Measurements from ENCODE around the gene TMEM147.

Gene TMEM147

GRCh38 chr19:35545001-35545854, at the start of gene TMEM147:
TMEM147 (plus strand) TSS chr19:35545626; CDS start chr19:35545740, 114 bp downstream.
- peaks cover 27% of the 10 kb centered on the region for H3K79me2 ChIP-seq (ENCODE audit: control insufficient read depth, insufficient read depth, low read length, unreplicated experiment)
- no peaks in the 10 kb centered on the region for H3K27me3 ChIP-seq (ENCODE audit: insufficient read depth, low read length)
- H3K36me3 ChIP-seq (ENCODE audit: insufficient read depth, low read length): no peaks in the 10 kb centered on the region
- H3K4me3 ChIP-seq (ENCODE audit: low read depth, low read length): peak within 1 kb of the TSS; percentile 89
- H2AFZ ChIP-seq (ENCODE audit: low read length, unreplicated experiment): peak within 1 kb of the TSS; percentile 91
- peak within 1 kb of the TSS; percentile 44; the same call in 1 of the 2 replicates for H3K27ac ChIP-seq (ENCODE audit: low read depth, low read length)
- peaks cover 8% of the 10 kb centered on the region for H3K4me1 ChIP-seq (ENCODE audit: control insufficient read depth, insufficient read depth, low read length, unreplicated experiment)

- no peaks in the 10 kb centered on the region for H3K27me3 ChIP-seq (ENCODE audit: insufficient read depth, low read length)
- no peak overlapping the region for H3K27ac ChIP-seq (ENCODE audit: low read depth, low read length)
- no peaks in the 10 kb centered on the region for H3K36me3 ChIP-seq (ENCODE audit: insufficient read depth, low read length)
- H3K79me2 ChIP-seq (ENCODE audit: control insufficient read depth, insufficient read depth, low read length, unreplicated experiment): no peaks in the 10 kb centered on the region
- H3K4me1 ChIP-seq (ENCODE audit: control insufficient read depth, insufficient read depth, low read length, unreplicated experiment): no peaks in the 10 kb centered on the region
- H2AFZ ChIP-seq (ENCODE audit: low read length, unreplicated experiment): no peak overlapping the region
- no peak overlapping the region for H3K4me3 ChIP-seq (ENCODE audit: low read depth, low read length)
Observed at GRCh38 chr19:35497406-35497805, 48.0 kb upstream of the TMEM147 start.

GRCh38 chr19:35498220-35498619, 47.2 kb upstream of the TMEM147 start:
- no peak overlapping the region for H2AFZ ChIP-seq (ENCODE audit: low read length, unreplicated experiment)
- H3K79me2 ChIP-seq (ENCODE audit: control insufficient read depth, insufficient read depth, low read length, unreplicated experiment): no peaks in the 10 kb centered on the region
- no peak overlapping the region for H3K4me3 ChIP-seq (ENCODE audit: low read depth, low read length)
- no peaks in the 10 kb centered on the region for H3K4me1 ChIP-seq (ENCODE audit: control insufficient read depth, insufficient read depth, low read length, unreplicated experiment)
- H3K27ac ChIP-seq (ENCODE audit: low read depth, low read length): no peak overlapping the region
- H3K36me3 ChIP-seq (ENCODE audit: insufficient read depth, low read length): no peaks in the 10 kb centered on the region
- no peaks in the 10 kb centered on the region for H3K27me3 ChIP-seq (ENCODE audit: insufficient read depth, low read length)

- H3K27ac ChIP-seq (ENCODE audit: low read depth, low read length): no peak overlapping the region
- H3K27me3 ChIP-seq (ENCODE audit: insufficient read depth, low read length): no peaks in the 10 kb centered on the region
- H2AFZ ChIP-seq (ENCODE audit: low read length, unreplicated experiment): no peak overlapping the region
- H3K4me1 ChIP-seq (ENCODE audit: control insufficient read depth, insufficient read depth, low read length, unreplicated experiment): no peaks in the 10 kb centered on the region
- H3K79me2 ChIP-seq (ENCODE audit: control insufficient read depth, insufficient read depth, low read length, unreplicated experiment): no peaks in the 10 kb centered on the region
- H3K4me3 ChIP-seq (ENCODE audit: low read depth, low read length): no peak overlapping the region
- no peaks in the 10 kb centered on the region for H3K36me3 ChIP-seq (ENCODE audit: insufficient read depth, low read length)
Observed at GRCh38 chr19:35498984-35499527, 46.4 kb upstream of the TMEM147 start.

- no peak overlapping the region for H3K4me3 ChIP-seq (ENCODE audit: low read depth, low read length)
- no peaks in the 10 kb centered on the region for H3K36me3 ChIP-seq (ENCODE audit: insufficient read depth, low read length)
- no peak overlapping the region for H3K27ac ChIP-seq (ENCODE audit: low read depth, low read length)
- no peaks in the 10 kb centered on the region for H3K4me1 ChIP-seq (ENCODE audit: control insufficient read depth, insufficient read depth, low read length, unreplicated experiment)
- H3K27me3 ChIP-seq (ENCODE audit: insufficient read depth, low read length): no peaks in the 10 kb centered on the region
- H2AFZ ChIP-seq (ENCODE audit: low read length, unreplicated experiment): no peak overlapping the region
- H3K79me2 ChIP-seq (ENCODE audit: control insufficient read depth, insufficient read depth, low read length, unreplicated experiment): no peaks in the 10 kb centered on the region
Observed at GRCh38 chr19:35500611-35501010, 44.8 kb upstream of the TMEM147 start.

GRCh38 chr19:35501684-35502083, 43.7 kb upstream of the TMEM147 start:
- Histone ChIP-seq H3K27me3 (ENCODE audit: insufficient read depth, low read length) (no peaks in the 10 kb centered on the region), H3K79me2 (ENCODE audit: control insufficient read depth, insufficient read depth, low read length, unreplicated experiment) (no peaks in the 10 kb centered on the region), H2AFZ (ENCODE audit: low read length, unreplicated experiment) (no peak overlapping the region), H3K36me3 (ENCODE audit: insufficient read depth, low read length) (no peaks in the 10 kb centered on the region), H3K4me3 (ENCODE audit: low read depth, low read length) (no peak overlapping the region), H3K27ac (ENCODE audit: low read depth, low read length) (no peak overlapping the region), H3K4me1 (ENCODE audit: control insufficient read depth, insufficient read depth, low read length, unreplicated experiment) (no peaks in the 10 kb centered on the region)

GRCh38 chr19:35502751-35503150, 42.7 kb upstream of the TMEM147 start:
- no peaks in the 10 kb centered on the region for H3K36me3 ChIP-seq (ENCODE audit: insufficient read depth, low read length)
- H2AFZ ChIP-seq (ENCODE audit: low read length, unreplicated experiment): no peak overlapping the region
- no peaks in the 10 kb centered on the region for H3K27me3 ChIP-seq (ENCODE audit: insufficient read depth, low read length)
- H3K4me3 ChIP-seq (ENCODE audit: low read depth, low read length): no peak overlapping the region
- no peaks in the 10 kb centered on the region for H3K4me1 ChIP-seq (ENCODE audit: control insufficient read depth, insufficient read depth, low read length, unreplicated experiment)
- H3K79me2 ChIP-seq (ENCODE audit: control insufficient read depth, insufficient read depth, low read length, unreplicated experiment): no peaks in the 10 kb centered on the region
- H3K27ac ChIP-seq (ENCODE audit: low read depth, low read length): no peak overlapping the region

- no peaks in the 10 kb centered on the region for H3K79me2 ChIP-seq (ENCODE audit: control insufficient read depth, insufficient read depth, low read length, unreplicated experiment)
- no peaks in the 10 kb centered on the region for H3K36me3 ChIP-seq (ENCODE audit: insufficient read depth, low read length)
- H2AFZ ChIP-seq (ENCODE audit: low read length, unreplicated experiment): no peak overlapping the region
- no peaks in the 10 kb centered on the region for H3K27me3 ChIP-seq (ENCODE audit: insufficient read depth, low read length)
- no peak overlapping the region for H3K4me3 ChIP-seq (ENCODE audit: low read depth, low read length)
- no peak overlapping the region for H3K27ac ChIP-seq (ENCODE audit: low read depth, low read length)
- H3K4me1 ChIP-seq (ENCODE audit: control insufficient read depth, insufficient read depth, low read length, unreplicated experiment): no peaks in the 10 kb centered on the region
Observed at GRCh38 chr19:35506011-35506410, 39.4 kb upstream of the TMEM147 start.

- H3K36me3 ChIP-seq (ENCODE audit: insufficient read depth, low read length): no peaks in the 10 kb centered on the region
- no peak overlapping the region for H3K4me3 ChIP-seq (ENCODE audit: low read depth, low read length)
- H3K27me3 ChIP-seq (ENCODE audit: insufficient read depth, low read length): no peaks in the 10 kb centered on the region
- no peaks in the 10 kb centered on the region for H3K4me1 ChIP-seq (ENCODE audit: control insufficient read depth, insufficient read depth, low read length, unreplicated experiment)
- H3K27ac ChIP-seq (ENCODE audit: low read depth, low read length): no peak overlapping the region
- H3K79me2 ChIP-seq (ENCODE audit: control insufficient read depth, insufficient read depth, low read length, unreplicated experiment): no peaks in the 10 kb centered on the region
- no peak overlapping the region for H2AFZ ChIP-seq (ENCODE audit: low read length, unreplicated experiment)
Observed at GRCh38 chr19:35507561-35507960, 37.9 kb upstream of the TMEM147 start.

GRCh38 chr19:35508129-35508528, 37.3 kb upstream of the TMEM147 start:
- no peaks in the 10 kb centered on the region for H3K4me1 ChIP-seq (ENCODE audit: control insufficient read depth, insufficient read depth, low read length, unreplicated experiment)
- no peak overlapping the region for H3K4me3 ChIP-seq (ENCODE audit: low read depth, low read length)
- H3K79me2 ChIP-seq (ENCODE audit: control insufficient read depth, insufficient read depth, low read length, unreplicated experiment): no peaks in the 10 kb centered on the region
- H2AFZ ChIP-seq (ENCODE audit: low read length, unreplicated experiment): no peak overlapping the region
- H3K36me3 ChIP-seq (ENCODE audit: insufficient read depth, low read length): no peaks in the 10 kb centered on the region
- no peaks in the 10 kb centered on the region for H3K27me3 ChIP-seq (ENCODE audit: insufficient read depth, low read length)
- H3K27ac ChIP-seq (ENCODE audit: low read depth, low read length): no peak overlapping the region
